B cell (primary cell): ENCODE data around the gene GAP43.

Experiments
- CTCF ChIP-seq: fragments of 200-600 bp; IDR thresholded peaks from one replicate; pipeline ENCODE4 v1.8.0; 2022; ENCODE audit warnings: antibody characterized with exemption, mild to moderate bottlenecking
- EZH2 ChIP-seq: IDR thresholded peaks from 2 replicates; pipeline ENCODE4 v1.6.1; 2012; ENCODE audit warnings: borderline replicate concordance, low read depth, mild to moderate bottlenecking, moderate library complexity, low read length; ENCODE audit not compliant: insufficient read depth, poor library complexity, severe bottlenecking

GRCh38 chr3:115673881-115674280 is 50.6 kb downstream of the GAP43 start:
- TF ChIP-seq CTCF (no peak), EZH2 (no peak)
